Amniotic epithelial cell (primary cell): ENCODE data around the gene PTPRF.

Experiments
- DNase-seq: peaks from one replicate; pipeline ENCODE4 v3.0.0-alpha.2; 2010; ENCODE audit warnings: low read depth

Gene PTPRF

DNA sequence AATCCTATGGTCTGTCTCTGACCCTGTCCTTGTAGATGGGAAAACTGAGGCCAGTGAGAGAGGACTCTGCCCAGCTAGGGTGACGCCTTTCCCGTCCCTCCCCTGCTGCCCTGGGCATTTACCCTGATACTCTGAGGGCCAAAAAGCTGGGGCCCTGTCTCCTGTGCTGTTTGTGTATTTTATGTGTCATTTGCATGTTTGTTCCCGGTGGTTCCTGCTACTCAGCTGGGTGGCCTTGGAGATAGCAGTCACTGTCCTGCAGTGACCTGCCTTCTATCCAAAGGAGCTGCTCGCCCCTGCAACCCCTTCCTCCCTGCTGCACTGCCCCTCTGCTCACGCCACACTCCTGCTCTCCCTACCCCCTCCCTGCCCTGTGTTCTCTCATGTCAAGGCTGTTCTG is 78.1 kb downstream of the PTPRF start:
- DNase-seq, result no peak

- no peak for DNase-seq
Measured at GRCh38 chr1:43610339-43610738, 79.7 kb downstream of the PTPRF start.

GRCh38 chr1:43611950-43612349 is 81.3 kb downstream of the PTPRF start:
- DNase-seq, result no peak

- no peak for DNase-seq
Measured at GRCh38 chr1:43612406-43612805, 81.7 kb downstream of the PTPRF start.

DNA sequence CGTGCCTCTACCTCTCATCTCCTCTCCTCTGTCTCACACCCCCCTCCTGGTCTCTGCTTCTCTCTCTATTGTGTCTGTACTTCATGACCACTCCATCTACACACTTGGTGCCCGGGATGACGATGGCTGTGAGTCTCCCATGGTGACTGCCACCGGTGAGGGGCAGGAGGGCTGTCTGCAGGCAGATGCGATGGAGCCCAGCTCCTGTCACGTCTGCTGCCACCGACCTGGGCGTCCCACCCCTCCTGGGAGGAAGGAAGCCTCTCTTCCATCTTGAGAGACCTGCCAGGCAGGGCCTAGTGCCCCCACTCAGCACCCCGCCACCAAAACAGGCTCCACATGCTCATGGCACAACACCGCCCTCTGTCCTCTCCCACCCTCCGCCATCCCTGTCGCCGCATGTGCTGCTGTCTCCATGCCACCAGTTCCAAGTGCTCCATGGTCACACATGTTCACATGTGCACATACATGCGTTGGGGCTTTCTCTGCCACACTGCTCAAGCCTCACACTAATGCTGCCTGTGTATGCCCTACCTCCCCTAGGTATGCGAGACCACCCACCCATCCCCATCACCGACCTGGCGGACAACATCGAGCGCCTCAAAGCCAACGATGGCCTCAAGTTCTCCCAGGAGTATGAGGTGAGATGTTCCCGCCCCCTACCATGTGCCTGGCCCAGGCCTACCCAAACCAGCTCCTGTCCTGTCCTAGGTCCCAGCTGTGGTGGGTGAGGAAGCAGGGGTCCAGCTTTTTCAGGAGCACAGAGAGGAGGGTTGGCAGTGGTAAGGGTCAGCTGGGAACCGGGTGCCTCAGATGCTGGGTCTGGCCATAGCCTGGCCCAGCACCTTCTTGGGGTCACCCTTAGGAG is 82.6 kb downstream of the PTPRF start:
- DNase-seq, result no peak

DNA sequence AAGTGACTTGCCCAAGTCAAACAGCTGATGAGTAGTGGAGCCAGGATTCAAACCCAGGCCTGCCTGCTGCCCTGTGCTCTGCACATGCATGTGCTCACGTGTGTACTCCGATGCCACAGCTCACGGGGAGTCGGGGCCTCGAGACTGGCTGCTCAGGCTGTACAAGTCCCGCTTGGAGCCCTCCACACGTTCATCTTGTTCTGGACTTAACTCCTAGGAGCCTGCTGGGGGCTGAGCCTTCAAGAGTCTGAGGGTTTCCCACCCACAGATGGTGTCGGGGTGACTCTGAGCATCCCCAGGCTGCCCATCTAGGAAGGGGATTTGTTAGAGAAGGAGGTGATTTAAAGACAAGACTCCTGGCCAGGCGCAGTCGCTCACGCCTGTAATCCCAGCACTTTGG is 83.5 kb downstream of the PTPRF start:
- no peak for DNase-seq

GRCh38 chr1:43614891-43615290 is 84.2 kb downstream of the PTPRF start:
- no peak for DNase-seq

GRCh38 chr1:43616383-43616782 is 85.7 kb downstream of the PTPRF start:
- DNase-seq, result no peak

- DNase-seq, result no peak
Measured at GRCh38 chr1:43617011-43617410, 86.3 kb downstream of the PTPRF start.

DNA sequence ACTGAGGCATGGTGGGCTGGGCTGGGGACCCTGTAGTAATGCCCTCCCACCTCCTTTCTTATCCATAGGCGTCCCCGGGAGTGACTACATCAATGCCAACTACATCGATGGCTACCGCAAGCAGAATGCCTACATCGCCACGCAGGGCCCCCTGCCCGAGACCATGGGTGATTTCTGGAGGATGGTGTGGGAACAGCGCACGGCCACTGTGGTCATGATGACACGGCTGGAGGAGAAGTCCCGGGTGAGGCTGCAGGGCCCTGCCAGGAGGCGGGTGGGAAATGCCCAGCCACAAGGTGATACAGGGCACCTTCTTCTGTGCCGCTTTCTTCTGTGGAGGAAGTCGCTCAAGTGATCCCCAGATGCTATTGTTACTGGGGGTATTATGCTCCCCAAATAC is 87.0 kb downstream of the PTPRF start:
- no peak for DNase-seq

- DNase-seq, result no peak
Measured at GRCh38 chr1:43618521-43619313, 88.0 kb downstream of the PTPRF start.

GRCh38 chr1:43619314-43619790 is 88.7 kb downstream of the PTPRF start:
- no peak for DNase-seq

- DNase-seq, result no peak
Measured at GRCh38 chr1:43619996-43620920, 89.6 kb downstream of the PTPRF start.

- DNase-seq, result no peak
Measured at GRCh38 chr1:43620956-43621355, 90.3 kb downstream of the PTPRF start.

DNA sequence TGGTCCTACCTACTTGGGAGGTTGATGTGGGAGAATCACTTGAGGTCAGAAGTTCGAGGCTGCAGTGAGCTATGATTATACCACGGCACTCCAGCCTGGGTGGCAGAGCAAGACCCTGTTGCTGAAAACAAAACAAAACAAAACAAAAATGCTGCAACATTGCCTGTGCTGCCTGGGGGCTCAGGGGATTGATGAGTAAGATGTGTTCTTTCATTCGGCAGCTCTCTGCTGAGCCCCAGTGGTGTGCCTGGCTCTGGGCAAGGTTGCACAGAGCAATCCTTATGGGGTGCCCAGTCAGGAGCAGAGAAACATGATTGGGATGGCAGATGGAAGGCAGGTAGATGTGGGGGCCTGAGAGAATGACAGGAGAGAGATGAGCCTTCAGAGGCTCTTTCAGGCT is 90.7 kb downstream of the PTPRF start:
- no peak for DNase-seq

DNA sequence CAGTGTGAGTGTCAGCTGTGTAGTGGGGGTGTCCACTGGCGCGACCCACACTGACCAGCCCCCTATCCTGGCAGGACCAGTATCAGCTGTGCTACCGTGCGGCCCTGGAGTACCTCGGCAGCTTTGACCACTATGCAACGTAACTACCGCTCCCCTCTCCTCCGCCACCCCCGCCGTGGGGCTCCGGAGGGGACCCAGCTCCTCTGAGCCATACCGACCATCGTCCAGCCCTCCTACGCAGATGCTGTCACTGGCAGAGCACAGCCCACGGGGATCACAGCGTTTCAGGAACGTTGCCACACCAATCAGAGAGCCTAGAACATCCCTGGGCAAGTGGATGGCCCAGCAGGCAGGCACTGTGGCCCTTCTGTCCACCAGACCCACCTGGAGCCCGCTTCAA is 91.2 kb downstream of the PTPRF start:
- DNase-seq, result no peak

DNA sequence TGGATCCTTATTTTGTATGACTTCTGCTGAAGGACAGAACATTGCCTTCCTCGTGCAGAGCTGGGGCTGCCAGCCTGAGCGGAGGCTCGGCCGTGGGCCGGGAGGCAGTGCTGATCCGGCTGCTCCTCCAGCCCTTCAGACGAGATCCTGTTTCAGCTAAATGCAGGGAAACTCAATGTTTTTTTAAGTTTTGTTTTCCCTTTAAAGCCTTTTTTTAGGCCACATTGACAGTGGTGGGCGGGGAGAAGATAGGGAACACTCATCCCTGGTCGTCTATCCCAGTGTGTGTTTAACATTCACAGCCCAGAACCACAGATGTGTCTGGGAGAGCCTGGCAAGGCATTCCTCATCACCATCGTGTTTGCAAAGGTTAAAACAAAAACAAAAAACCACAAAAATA is 91.8 kb downstream of the PTPRF start:
- peak; percentile 47 for DNase-seq

GRCh38 chr1:43622901-43623780 is 92.5 kb downstream of the PTPRF start:
- peak; percentile 51 for DNase-seq

- DNase-seq, result no peak
Measured at GRCh38 chr1:43625063-43625780, 94.5 kb downstream of the PTPRF start.

DNA sequence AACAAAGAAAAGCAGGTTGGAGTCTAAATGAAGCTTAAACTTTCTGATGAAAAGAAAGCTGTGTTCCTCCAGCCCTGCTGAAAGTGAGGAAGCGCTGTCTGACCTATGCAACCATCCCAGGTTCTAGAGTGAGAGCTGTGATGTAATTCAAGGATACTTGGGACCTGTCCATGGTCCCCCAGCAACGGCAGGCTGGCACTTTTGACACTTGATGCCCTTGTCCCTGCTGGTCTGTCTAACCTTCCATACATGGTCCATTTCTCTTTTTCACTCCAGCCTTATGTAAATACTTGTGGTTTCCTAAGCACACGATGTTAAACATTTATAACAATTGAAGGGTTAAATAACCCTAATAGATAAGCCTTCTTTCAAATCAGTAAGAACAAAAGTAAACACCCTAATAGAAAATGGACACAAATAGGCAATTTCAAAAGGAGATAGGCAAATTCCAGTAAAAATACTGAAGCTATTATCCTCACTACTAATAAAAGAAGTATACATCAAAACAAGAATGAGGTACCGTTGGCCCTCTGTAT is 101.5 kb downstream of the PTPRF start:
- no peak for DNase-seq
